Measurements from ENCODE around the gene MARCHF3.
"Not testable (repeated sequence)": the region's sequence is repeated elsewhere in the genome, so short reads cannot be mapped to it uniquely, and the experiment has no call there.

Gene MARCHF3

DNA sequence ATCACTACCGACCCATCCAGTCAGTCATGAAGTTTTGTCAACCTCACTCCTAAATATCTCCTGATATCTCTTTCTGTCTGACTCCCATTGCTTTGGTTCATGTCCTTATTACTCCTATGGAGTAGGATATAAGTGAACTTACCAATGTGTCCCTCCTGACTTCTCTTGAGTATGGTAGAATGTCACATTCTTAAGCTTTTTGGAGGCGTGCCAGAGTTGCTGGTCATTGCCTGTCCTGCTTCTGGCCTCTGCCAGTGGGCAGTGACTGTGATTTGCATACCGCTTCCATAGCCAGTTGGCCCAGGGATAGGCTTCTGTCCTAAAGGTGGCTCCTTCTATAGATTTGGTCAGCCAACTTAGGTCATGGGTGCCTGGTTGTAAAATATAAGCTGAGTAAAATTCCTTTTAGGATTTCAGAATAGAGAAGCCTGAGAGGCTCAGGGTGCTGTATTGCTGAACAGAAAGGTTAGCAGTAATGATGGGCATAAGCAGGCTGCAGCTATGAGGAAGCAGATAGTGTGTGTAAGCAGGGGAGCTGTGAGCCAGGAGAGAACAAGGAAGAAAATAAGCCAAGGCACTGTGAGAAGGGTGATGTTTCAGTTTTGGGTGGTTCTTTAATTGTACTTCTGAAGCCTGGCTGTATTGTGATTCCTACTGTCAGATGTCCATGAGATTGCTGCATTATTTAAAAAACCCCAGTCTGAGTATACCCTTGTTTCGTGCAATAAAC is 16.1 kb upstream of the MARCHF3 start:
- DNase-seq = no peak

DNA sequence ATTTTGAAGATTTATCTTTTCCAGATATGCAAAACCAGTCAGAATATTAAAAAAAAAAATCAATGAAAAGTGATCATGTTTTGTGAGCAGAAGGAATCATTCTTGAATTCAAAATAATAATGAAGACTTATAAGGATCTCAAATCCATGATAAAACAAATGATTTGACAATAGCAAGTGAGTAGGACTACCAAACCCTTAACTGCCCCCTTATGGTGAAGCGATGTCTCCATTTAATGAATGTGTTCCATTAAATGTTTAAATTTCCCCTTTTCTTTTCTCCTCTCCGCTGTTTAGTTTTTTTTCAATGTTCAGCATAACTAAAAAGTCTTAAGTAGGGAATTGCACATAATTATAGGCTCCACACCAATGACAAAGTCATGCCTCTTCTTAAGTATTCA is 12.2 kb upstream of the MARCHF3 start:
- no peak for DNase-seq

DNA sequence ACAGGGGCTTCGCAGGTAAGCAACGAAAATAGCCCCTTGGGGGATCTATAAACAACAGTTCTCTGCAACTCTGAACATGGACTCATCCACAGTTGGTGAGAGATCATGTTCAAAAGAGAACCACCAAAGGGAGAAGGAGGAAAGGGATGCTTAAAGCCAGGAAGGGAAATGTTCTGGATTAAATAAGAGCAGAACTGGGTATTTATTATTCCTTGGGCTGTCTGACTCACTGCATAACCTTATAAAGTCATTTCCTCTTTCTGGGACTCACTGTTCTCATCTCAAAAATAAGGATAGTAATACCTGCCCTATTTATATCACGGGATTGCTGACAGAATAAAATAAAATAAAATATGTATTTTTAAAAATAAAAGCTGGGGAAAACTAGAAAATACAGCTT is 11.2 kb upstream of the MARCHF3 start:
- DNase-seq = no peak

DNA sequence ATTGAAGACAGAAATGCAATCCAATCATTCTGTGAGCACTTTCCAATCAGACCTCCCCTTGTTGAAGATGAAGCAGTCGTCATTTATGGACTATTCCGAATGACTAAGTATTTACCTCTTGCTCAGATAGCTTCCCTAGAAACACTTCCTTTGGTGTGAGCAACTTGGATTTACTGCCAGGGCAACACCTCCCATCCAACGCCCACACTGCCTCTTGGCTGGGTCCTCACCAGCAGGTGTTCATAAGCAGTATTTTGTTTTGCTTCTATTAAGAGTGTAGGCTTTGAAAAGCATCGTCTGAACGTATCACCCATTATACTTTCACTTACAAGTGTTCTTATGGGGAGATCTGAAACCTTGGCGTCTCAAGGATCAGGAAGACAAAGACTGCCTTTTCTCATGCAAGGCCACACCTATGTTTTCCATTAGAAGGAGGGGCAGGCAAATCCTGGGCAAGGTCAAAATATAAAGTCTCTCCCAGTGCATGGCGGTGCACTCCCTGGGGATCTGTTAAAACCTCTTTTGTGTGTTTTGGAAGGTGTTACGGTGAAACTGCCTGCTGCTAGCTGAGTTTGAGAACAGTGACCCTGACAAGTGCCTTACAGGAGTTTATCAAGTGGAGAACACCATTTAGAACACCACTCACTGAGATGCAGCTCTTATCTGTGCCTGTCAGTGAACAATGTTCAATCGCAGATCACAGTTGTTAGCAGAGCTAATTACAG is 10.6 kb upstream of the MARCHF3 start:
- no peak for DNase-seq

DNA sequence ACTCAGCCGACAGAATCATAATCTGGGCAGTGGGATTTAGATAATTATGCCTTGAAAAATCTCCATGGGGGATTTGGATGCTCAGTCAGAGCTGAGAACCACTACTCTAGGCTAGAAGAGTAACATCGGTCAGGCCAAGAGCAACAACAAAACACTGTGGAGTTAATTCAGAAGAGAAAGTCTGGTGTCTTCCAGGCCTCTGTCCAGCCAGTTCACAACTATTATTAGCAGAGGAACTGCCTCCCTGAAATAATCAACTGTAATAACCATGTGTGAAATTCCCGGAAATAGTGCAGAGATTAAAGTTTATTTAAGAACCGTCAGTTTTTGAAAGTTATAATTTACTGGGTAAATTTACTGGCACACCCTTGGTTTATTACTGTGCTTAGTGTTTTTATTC is 8.2 kb upstream of the MARCHF3 start:
- DNase-seq = no peak

DNA sequence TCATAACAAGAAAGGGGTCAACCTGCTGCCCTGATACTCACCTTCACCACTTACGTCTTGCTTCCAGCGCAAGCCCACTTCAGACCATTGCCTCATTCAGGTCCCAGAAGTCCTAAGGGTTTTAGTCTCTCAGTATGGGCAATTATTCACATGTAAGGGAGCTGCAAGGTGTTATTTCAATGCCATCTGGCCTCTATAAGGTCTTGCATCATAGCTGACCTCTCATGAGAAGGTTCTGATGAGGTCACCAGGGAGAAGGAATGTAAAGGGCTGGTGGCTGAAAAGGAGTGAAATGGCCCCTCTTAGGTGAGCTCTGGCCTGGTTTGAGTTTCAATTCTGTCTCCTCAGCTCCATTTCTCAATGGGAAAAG is 1.5 kb upstream of the MARCHF3 start:
- DNase-seq = no peak

DNA sequence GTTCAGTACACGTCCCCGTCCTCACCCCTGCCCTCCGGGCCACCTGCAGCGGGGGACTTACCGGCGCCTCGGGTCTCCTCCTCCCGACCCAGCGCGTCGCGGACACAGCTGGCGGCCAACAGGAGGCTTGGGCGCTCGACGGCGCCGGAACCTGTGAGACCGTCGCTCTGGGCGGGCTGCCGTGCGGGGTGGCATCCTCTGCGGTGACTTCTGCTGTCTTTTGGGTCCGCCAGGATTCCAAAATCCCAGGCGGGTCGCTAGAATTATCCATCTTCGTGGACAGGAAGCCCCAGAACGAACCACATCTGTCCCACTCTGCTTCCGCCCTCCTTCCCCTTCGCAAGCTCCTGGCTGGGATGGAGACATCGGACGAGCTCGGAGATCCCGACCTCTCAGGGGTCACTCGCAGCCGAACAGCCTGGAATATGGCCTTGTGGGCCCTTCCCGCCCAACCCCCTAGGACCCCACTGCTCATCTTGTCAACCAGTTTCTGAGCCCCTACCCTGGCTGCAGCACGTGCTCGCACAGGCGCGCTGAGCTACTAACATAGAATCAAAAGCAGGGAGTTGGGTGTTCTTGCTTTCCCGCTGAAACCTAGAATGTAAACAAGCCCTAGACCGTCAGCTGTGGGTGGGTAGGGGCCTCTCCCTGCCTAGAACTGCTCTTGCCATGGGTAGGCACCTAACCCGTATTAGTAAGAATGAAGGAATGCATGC is 947 bp upstream of the MARCHF3 start:
- peak; percentile 30 for DNase-seq

DNA sequence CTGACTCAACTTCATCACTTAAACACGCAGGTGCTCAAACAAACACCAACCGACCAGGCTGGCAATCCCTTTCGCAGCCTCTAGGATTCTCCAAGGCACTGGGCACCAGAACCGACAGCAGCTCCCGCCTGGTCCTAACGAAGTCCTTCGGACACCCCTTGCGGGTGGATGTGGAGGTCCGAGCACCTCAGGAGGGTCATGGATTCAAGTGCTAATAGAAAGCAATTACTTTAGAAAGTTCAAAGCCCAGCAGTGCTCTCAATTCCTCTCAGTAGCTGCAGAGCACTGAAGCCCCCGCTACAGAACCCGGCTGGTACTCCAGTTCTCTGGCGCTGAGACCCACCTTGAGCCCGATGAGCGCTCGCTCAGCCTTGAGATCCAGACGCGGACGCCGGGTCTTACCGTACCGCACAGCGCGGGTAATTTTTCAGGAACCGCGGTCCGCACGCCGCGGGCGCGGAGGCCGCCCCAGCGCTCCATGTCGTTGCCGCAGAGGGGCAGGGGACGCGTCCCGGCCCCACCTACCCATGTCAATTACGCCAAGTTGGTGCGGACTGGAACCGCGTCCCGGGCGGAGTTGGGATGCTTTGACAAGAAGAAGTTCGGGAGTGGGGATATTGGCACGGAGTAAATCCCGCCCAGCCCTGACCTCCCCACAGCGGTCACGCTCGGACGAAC is 638 bp downstream of the MARCHF3 start:
- peak; percentile 66 for DNase-seq

DNA sequence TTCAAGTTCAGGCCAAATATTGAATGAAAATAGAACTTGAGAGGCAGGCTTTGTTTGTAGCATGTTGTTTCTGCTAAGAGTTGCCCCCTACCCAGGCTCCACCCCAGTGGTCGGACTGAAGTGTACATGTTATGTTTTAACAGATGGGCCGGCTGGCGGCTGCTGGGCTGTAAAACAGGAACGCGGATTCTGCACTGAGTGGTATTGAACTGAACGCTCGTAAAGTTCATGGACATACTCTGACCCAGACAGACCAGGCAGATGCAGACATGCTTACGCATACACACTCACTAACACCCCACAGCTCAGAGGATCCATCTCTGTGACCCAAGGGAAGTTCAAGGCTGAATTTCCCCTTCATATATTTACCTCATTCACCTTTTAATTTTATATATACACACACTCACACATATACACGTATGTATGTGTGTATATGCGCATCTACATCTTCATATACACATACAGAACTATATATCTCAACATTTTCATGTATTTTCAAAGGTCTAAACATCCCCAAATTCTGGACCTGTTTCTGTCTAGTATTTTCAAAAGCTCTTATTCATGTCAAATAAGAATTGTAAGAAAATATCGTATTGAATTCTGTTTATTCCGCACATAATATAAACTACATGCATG is 1.4 kb downstream of the MARCHF3 start:
- no peak for DNase-seq

DNA sequence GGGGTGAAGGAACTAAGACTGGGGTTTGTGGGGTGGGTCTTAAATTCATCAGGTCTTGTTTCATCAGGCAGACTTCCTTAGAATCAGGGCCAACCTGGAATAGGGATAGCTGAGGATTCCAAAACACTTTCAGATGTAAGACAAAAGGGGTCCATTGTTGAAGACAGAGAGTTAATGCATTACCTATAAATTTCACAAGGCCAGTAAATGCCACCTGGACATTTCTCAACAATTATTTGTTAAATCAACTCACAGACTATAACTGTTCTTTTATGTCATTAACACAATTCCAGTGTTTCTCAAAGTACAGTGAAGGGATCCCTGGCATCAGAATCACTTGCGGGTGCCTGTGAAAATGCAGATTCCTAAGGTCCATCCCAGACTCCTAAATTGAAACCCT is 2.8 kb downstream of the MARCHF3 start:
- no peak for DNase-seq

DNA sequence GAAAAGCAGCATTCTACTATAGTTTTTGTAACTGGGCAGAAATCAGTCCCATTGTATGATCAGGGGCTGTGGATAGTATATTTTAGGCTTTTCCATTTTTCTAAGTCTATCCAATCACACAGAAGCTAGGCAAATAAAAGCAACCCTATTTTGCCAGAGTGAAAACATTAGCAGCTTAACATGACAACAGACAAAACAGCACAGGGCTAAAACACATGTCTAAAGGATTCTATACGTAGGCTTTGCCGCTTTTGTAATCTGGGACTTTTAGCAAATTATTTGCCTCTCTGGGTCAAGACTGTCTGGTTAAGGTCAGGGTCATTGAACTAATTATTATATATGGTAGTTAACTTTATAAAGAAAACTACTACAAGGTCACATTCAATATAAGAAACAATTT is 4.2 kb downstream of the MARCHF3 start:
- no peak for DNase-seq

DNA sequence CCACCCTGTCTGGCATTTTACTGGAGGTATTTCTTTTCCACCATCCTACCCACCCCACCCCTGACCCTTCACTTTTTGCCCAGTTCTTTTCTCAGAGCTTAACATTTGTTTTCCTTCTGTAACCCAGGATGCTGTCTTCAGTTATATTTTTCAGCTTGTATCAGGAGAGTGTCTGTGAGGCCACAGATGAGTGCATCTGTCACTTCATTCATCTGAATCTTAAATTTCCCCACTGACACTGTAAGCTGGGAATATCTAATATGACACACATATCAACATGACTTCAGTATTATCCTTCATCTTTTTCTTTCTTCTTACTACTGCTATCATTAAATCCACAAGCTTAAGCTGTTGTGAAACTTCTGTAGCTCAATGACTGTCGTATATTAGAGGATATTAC is 4.9 kb downstream of the MARCHF3 start:
- no peak for DNase-seq

DNA sequence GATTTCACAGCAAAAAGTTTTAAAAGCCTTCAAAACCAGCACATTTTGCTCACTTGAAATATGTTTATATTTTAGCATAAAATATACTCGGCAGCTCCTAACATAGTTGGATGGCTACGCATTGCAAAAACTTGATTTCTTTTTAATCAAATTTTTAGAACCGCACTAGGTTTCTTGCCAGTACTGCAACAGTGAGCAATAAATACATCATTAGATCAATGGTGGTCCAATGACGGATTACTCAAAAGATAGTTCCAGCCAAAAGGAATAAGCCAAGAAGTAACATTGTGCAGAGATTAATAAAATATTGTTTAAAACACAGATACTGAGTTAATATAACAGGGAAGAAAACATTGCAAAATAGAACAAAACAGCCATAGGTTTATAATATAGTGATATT is 5.5 kb downstream of the MARCHF3 start:
- DNase-seq = no peak

DNA sequence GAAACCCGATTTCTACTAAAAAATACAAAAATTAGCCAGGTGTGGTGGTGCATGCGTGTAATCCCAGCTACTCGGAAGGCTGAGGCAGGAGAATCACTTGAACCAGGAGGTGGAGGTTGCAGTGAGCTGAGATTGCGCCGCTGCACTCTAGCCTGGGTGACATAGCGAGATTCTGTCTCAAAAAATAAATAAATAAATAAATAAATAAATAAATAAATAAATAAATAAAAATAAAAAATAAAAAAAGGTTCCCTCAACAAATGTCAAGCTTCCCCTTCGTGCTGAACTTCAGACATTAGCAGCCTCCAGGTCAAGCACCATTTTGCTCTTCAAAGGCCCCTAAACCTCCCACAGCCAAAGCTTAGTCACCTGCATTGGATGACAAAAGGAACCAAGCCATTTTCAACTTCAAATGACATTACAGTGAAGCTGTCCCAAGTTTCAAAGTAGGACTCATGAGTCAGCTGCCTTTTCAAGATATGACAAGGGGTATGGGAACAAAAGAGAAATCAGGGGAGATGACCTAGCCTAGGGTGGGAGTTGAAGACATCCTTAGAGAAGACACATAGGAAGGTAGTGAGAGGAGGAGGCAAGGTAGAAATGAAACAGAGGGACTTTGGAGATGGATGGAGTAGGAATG is 6.7 kb downstream of the MARCHF3 start:
- DNase-seq = not testable (repeated sequence)

DNA sequence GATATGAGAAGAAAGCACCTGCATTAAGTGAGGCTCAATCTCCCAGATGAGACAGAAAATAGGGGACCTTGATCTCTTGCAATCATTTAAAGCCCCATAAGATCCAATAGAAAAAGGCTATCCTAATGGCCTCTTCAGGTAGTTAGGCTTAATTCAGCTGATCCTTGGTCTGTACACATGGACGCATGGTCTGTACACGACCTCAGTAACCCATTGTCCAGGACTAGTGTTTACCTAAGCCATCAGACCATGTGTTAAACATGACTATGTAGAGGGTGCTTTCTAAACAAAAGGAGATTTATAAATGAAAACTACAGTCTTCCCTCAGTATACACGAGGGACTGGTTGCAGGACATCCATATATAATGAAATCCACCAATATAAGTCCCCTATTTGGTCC is 7.5 kb downstream of the MARCHF3 start:
- no peak for DNase-seq

DNA sequence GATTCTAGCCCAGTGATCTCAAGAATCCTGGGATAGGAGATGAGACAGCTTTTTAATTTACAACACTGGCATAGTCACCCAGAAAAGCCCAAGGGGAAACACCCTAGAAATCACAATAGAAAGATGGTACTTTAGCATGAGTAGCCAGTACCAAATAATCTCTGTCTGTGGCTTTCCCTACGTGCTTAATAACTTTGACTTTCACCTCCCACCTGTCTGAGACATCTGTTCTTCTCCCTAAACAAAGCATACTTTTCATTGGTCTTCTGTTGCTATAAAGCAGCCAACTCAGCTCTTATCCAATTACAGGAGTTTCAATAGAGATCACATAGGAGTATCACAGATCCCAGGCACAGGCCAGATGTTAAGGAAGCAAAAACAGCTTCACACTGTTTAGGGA is 10.4 kb downstream of the MARCHF3 start:
- DNase-seq = no peak

DNA sequence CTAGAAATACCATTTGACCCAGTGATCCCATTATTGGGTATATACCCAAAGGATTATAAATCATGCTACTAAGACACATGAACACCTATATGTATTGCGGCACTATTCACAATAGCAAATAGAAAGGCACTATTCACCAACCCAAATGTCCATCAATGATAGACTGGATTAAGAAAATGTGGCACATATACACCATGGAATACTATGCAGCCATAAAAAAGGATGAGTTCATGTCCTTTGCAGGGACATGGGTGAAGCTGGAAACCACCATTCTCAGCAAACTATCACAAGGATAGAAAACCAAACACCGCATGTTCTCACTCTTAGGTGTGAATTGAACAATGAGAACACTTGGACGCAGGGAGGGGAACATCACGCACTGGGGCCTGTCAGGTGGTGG is 13.6 kb downstream of the MARCHF3 start:
- not testable (repeated sequence) for DNase-seq

DNA sequence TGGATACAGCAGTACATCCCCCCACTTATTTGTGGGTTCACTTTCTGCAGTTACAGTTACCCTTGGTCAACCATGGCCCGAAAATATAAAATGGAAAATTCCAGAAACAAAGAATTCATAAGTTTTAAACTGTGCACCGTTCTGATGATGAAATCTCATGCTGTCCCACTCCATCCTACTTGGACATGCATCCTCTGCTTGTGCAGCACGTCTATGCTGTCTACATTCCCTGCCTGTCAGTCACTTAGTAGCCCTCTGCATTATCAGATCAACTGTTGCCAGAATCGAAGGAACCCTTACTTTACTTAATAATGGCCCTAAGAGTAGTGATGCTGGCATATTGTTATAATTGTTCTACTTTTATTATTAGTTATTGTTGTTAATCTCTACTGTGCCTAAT is 14.6 kb downstream of the MARCHF3 start:
- DNase-seq = no peak

DNA sequence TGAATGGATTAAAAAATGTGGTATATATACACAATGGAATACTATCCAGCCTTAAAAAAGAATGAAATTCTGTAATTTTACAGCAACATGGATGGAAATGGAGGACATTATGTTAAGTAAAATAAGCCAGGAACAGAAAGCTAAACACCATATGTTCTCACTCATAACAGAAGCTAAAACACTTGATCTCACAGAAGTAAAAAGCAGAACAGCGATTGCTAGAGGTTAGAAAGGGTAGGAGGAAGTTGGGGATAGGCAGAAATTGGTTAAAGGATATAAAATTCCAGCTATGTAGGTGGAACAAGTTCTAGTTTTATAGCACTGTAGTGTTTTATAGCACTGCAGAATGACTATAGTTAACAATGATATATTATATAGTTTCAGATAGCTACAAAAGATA is 15.8 kb downstream of the MARCHF3 start:
- DNase-seq = no peak

DNA sequence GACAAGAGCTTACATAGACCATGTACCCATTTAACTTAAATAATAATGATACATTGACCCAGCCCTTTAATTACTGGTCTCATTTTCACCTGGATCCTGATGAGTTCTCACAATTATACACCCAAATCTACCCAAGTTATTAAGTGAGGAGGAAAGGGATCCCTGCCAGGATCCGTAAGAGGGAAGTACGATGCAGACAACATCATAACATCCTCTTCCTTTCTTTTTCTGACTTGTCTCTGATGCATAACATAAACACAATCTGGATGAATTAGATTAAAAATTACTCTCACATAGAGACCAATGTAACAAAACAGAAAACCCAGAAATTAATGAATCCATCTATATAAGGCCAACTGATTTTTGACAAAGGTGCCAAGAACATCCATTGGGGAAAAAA is 17.0 kb downstream of the MARCHF3 start:
- no peak for DNase-seq

DNA sequence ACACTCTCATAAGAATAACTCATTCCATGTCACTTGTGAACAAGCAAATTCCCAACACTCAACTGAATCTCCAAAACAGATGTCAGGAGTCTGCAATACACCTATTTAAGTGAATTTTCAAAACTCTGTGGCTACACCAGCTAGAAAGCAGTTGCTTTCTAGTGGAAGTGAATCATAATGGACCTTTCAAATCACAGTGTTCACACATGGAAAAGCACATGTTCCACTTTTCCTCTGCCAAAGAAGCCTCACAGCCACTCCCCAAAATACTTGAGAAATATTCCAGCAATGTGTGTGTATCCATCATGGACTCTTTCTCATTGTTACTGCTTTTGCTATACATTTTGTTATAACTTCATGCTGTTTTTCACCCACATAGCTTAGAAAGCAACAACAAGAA is 17.4 kb downstream of the MARCHF3 start:
- no peak for DNase-seq

DNA sequence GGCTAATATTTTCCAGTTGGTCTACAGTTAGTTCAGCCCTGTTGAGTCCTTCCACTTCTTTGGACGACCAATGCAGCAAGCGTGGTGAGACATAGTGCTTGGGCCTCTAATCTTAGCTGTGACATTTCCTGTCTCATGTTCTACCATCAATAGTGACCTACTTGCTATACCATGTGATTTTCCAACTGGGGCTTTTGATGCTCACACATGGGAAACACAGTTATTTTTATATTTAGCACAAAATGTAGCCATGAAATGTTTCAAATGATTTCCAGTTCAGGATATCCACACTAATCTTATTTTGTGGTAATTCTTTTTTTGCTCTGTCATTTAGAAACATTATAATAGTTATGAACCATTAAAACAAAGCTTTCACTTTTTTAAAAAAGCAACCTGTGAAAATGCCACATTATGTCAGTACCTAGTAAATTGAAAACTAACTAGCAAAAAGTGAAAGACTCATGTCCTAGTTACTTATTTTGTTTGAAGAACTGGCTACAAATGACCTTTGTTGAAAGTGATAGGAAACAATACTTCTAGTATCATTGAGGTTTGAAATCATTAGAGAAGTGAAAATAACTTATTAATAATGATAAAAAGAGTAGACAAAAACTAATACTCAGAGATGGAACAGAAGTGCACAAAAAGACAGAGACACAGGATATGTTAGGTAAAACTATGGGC is 18.3 kb downstream of the MARCHF3 start:
- no peak for DNase-seq
